ENCODE data around the gene AP3S1.

Gene AP3S1

DNA sequence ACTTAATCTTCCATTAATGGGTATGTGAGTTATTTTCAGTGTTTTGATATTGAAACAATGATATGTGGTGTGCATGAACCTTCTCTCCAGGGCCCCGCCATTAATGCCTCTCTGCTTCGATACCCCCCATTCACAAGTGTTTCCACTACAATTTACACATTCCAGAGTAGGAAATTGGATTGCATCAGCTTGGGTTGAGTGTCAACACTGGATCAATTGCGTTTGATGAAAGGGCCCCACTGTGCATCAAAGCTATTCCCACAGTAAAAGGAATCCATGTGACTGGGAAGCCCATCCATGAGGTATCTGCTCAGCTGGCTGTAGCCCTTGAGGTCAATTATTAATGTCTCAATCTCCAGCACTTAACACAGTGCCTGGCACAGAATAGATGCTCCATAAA lies 102.8 kb downstream of the AP3S1 start:
- DNase-seq: no peak

GRCh38 chr5:115946655-115947054 lies 104.9 kb downstream of the AP3S1 start:
- DNase-seq: no peak

- DNase-seq: no peak
Measured at GRCh38 chr5:115947260-115947659, 105.5 kb downstream of the AP3S1 start.

DNA sequence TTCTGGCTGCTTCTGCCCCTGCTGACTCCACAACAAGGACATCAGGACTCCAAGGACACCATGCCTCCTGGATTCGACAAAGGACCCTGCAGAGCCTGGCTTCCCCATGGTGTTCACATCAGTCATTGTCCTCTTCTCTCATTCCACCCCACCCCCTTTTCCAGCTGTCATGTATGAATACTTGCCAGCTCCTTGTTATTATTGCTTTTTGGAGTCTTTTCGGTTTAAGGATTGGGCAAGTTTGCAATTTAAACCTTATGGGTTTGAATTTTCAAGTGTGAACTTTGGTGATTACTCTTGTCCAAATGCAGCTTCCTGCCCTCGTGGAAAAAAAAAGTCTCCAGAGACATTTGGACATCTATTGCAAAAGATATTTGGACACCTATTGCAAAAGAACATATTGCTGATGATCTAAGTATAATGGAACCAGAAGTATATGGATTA lies 106.4 kb downstream of the AP3S1 start:
- no peak for DNase-seq

GRCh38 chr5:115949096-115949495 lies 107.4 kb downstream of the AP3S1 start:
- DNase-seq: no peak

- DNase-seq: no peak
Measured at GRCh38 chr5:115952588-115952987, 110.9 kb downstream of the AP3S1 start.

GRCh38 chr5:115954144-115954543 lies 112.4 kb downstream of the AP3S1 start:
- no peak for DNase-seq

GRCh38 chr5:115956957-115957356 lies 115.2 kb downstream of the AP3S1 start:
- DNase-seq: no peak

DNA sequence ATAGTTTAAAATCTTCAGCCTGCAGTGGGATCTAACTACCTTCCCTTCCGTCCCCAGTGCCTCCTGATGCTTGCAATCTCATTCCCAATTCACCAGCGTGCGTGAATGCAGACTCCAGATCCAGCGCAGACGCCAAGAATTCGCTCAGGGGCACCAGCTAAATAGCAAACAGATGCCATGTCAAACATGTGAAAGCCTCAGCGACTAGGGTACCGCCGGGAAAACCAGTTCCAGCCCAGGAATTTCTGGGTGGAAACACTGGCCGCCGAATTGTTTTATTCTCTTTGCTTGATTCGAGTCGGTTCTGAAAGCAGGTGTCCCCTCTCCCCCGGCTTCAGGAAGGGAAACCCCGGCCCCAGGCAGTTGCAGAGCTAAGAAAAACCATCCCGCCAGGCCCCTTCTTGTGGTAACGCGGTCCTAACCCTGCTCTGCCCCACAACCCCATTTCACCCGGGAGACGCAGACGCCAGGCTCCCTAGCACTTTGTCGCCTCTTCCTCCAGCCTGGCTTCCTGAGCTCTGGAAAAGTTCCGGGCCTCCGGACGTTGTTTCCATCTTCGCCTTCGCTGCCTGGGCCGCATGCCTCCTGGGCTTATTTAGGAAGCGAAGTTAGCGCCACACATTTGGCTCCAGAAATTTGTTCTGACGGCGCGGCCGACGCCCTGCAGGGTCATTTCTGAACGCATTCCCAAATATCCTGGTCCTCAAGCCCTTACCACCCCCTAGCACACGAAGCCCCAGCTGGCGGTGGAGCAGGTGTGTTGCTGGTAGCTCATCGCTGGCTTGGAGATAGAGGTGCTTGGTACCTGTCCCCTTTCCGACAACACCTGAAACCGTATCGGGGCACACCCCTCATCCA lies 119.9 kb downstream of the AP3S1 start:
- DNase-seq: no peak

DNA sequence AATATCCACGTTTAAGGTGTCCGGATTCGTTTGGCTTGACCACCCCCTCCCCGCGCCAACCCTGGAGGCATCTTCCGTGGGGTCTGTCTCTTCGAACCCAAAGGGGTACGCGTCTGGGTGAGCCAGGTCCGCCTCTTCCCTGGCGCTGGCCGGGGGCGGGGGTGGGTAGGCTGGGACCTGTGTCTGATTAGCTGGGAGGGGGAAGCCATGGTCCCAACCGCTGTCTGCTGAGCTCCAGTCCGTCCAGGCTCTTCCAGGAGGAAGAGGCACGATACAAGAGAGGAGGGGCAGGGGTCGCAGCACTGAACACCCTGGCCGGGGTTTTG lies 120.5 kb downstream of the AP3S1 start, which contains the start of gene LVRN:
LVRN (plus strand) TSS at position 237 of the 326 bp plus-strand sequence. CDS start 143 bp downstream, outside the sequence.
- no peak for DNase-seq

- DNase-seq: no peak
Measured at GRCh38 chr5:115962565-115963402, 121.0 kb downstream of the AP3S1 start.

DNA sequence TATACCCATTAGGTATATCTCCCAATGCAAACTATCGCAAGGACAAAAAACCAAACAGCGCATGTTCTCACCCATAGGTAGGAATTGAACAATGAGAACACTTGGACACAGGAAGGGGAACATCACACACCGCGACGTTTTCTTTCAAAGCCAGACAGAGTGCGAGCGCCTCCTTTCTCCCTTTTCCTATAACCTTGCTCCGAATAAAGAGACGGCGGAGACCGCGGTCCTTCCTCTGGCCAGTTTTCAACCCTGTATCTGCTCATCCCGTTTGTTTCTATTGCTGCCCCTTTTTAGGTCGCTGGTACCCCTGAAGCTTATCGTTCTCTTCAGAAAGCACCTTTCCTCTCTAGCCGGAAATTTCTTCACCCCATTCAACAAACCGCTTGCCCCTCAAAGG lies 121.8 kb downstream of the AP3S1 start:
- DNase-seq: no peak
